Activated CD4-positive, alpha-beta T cell treated with anti-CD3 and anti-CD28 coated beads, Interleukin-2, amount 50 U/mL, for 1 hour (primary cell): ENCODE measurements around the gene EYS.
"Not testable (repeated sequence)": the region's sequence is repeated elsewhere in the genome, so short reads cannot be mapped to it uniquely, and the experiment has no call there.

Experiments
- DNase-seq: peaks from one replicate; pipeline ENCODE4 v3.0.0-alpha.2; 2020

EYS gene

GRCh38 chr6:65631711-65632110 lies 75.3 kb downstream of the EYS start:
- no peak for DNase-seq

GRCh38 chr6:65627434-65627999 lies 79.5 kb downstream of the EYS start:
- not testable (repeated sequence) for DNase-seq

GRCh38 chr6:65627015-65627414 lies 80.0 kb downstream of the EYS start:
- no peak for DNase-seq

GRCh38 chr6:65623566-65623965 lies 83.5 kb downstream of the EYS start:
- no peak for DNase-seq

GRCh38 chr6:65610746-65611145 lies 96.3 kb downstream of the EYS start:
- DNase-seq, result no peak

- no peak for DNase-seq
These were observed 111.5 kb downstream of the EYS start for GRCh38 chr6:65595540-65595939.

- no peak for DNase-seq
These were observed 136.7 kb downstream of the EYS start for GRCh38 chr6:65570340-65570739.

- no peak for DNase-seq
These were observed 137.5 kb downstream of the EYS start for GRCh38 chr6:65569505-65569904.

- DNase-seq, result not testable (repeated sequence)
These were observed 138.0 kb downstream of the EYS start for GRCh38 chr6:65569056-65569455.

GRCh38 chr6:65566117-65566516 lies 140.9 kb downstream of the EYS start:
- no peak for DNase-seq

GRCh38 chr6:65558071-65558470 lies 149.0 kb downstream of the EYS start:
- no peak for DNase-seq

- no peak for DNase-seq
These were observed 149.8 kb downstream of the EYS start for GRCh38 chr6:65557224-65557623.

- DNase-seq, result no peak
These were observed 160.1 kb downstream of the EYS start for GRCh38 chr6:65546894-65547293.

- DNase-seq, result no peak
These were observed 161.1 kb downstream of the EYS start for GRCh38 chr6:65545920-65546319.

GRCh38 chr6:65538644-65539043 lies 168.4 kb downstream of the EYS start:
- no peak for DNase-seq

GRCh38 chr6:65537600-65537999 lies 169.4 kb downstream of the EYS start:
- no peak for DNase-seq

GRCh38 chr6:65531533-65531932 lies 175.5 kb downstream of the EYS start:
- no peak for DNase-seq

GRCh38 chr6:65524232-65524631 lies 182.8 kb downstream of the EYS start:
- DNase-seq, result no peak

GRCh38 chr6:65505736-65506135 lies 201.3 kb downstream of the EYS start:
- no peak for DNase-seq

- DNase-seq, result no peak
These were observed 206.0 kb downstream of the EYS start for GRCh38 chr6:65501045-65501444.

- DNase-seq, result not testable (repeated sequence)
These were observed 223.4 kb downstream of the EYS start for GRCh38 chr6:65483652-65484051.

GRCh38 chr6:65469650-65470049 lies 237.4 kb downstream of the EYS start:
- no peak for DNase-seq

- no peak for DNase-seq
These were observed 238.7 kb downstream of the EYS start for GRCh38 chr6:65468307-65468706.

- DNase-seq, result no peak
These were observed 245.9 kb downstream of the EYS start for GRCh38 chr6:65461121-65461520.

GRCh38 chr6:65452333-65452732 lies 254.7 kb downstream of the EYS start:
- no peak for DNase-seq

- DNase-seq, result no peak
These were observed 256.6 kb downstream of the EYS start for GRCh38 chr6:65450451-65450850.
